Neural cell (in vitro differentiated cells): ENCODE measurements around the gene HSP90B1.

Source experiments
- TAF1 ChIP-seq: IDR thresholded peaks from 2 replicates; pipeline ENCODE4 v1.6.1; 2012; ENCODE audit warnings: low read depth
- TF ChIP-seq, protein P1 (sequence below): fragments of 450-650 bp; IDR thresholded peaks from 2 replicates; pipeline ENCODE4 v1.5.1; 2014; ENCODE audit warnings: antibody characterized with exemption, mild to moderate bottlenecking, moderate library complexity; ENCODE audit not compliant: poor library complexity, severe bottlenecking

DNA sequence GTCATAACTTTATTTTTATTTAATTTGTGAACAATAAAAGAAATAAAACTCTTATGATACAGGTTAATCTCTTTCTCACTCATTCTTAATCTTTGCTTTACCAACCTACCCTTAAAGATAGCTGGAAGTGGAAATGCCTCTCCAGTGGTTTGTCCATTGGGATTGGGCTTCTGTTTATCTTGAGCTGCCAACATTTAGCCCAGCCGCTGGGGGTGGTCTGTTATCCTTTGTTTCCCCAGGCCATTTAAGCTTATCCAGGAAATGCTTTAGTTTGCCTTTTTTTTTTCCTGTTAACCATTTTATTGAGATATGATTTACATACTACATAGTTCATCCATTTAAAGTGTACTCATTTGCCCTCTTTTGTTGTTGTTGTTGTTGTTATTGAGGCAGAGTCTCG lies 43.7 kb downstream of the HSP90B1 start:
- TF ChIP-seq, protein P1, sequence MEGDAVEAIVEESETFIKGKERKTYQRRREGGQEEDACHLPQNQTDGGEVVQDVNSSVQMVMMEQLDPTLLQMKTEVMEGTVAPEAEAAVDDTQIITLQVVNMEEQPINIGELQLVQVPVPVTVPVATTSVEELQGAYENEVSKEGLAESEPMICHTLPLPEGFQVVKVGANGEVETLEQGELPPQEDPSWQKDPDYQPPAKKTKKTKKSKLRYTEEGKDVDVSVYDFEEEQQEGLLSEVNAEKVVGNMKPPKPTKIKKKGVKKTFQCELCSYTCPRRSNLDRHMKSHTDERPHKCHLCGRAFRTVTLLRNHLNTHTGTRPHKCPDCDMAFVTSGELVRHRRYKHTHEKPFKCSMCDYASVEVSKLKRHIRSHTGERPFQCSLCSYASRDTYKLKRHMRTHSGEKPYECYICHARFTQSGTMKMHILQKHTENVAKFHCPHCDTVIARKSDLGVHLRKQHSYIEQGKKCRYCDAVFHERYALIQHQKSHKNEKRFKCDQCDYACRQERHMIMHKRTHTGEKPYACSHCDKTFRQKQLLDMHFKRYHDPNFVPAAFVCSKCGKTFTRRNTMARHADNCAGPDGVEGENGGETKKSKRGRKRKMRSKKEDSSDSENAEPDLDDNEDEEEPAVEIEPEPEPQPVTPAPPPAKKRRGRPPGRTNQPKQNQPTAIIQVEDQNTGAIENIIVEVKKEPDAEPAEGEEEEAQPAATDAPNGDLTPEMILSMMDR = no peak
- no peak for TF ChIP-seq TAF1
